ENCODE measurements around the gene OPN4. TPM values are rescaled to one million over a fixed set of nuclear protein-coding genes. Genes with fewer than 3 reads are reported as not detected.
"Not testable (repeated sequence)": the region's sequence is repeated elsewhere in the genome, so short reads cannot be mapped to it uniquely, and the experiment has no call there.

Gene OPN4, protein sequence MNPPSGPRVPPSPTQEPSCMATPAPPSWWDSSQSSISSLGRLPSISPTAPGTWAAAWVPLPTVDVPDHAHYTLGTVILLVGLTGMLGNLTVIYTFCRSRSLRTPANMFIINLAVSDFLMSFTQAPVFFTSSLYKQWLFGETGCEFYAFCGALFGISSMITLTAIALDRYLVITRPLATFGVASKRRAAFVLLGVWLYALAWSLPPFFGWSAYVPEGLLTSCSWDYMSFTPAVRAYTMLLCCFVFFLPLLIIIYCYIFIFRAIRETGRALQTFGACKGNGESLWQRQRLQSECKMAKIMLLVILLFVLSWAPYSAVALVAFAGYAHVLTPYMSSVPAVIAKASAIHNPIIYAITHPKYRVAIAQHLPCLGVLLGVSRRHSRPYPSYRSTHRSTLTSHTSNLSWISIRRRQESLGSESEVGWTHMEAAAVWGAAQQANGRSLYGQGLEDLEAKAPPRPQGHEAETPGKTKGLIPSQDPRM
- total RNA-seq (2014; rRNA removed; shearing (Covaris generic)) = not detected in 2 replicates

DNA sequence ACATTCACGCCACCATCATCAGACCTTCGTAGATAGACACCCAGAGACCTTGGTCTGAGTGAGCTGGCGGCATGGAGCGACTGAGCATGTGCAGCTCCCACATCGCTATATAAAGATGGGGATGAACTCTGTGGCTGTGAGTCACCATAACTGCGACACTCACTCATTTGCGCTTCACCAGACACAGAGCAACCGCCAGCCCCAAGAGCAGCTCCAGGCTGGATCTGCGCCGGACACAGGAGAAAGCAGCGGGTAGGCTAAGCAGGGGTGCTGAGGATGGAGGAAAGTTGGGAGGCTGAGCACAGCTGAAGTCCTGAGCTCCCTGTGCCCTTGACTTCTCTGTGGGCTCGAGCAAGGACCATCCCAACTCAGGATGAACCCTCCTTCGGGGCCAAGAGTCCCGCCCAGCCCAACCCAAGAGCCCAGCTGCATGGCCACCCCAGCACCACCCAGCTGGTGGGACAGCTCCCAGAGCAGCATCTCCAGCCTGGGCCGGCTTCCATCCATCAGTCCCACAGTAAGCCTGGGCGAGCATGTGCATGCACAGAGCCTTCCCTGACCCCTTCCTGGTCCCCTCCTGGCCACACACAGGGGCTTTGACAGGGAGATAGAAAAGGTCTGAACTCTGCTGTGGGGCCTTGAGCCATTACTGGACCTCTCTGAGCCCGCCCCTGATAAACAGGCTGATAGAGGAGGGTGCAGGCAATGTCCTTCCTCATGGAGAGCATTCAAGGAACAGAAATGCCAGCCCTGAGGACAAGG, at the start of gene OPN4:
OPN4 (plus strand) TSS at position 137 of the 762 bp plus-strand sequence; CDS start at position 374, 237 bp downstream.
- DNase-seq (ENCODE audit: low read depth) = peak; percentile 89

DNA sequence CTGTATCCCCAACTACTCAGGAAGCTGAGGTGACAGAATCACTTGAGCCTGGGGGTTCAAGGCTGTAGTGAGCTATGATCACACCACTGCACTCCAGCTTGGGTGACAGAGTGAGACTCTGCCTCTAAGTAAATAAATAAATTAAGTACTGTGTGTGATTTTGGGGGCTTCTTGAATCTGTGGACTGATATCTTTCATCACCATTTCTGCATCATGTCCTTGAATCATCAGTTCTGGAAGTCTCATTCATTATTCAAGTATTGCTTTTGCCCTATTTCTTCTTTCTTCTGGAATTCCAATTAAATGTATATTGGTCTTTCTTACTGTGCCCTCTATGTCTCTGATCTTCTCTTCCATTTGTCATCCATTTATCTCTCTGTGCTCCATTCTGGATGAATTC, 46.7 kb upstream of the OPN4 start:
- DNase-seq (ENCODE audit: low read depth) = no peak

DNA sequence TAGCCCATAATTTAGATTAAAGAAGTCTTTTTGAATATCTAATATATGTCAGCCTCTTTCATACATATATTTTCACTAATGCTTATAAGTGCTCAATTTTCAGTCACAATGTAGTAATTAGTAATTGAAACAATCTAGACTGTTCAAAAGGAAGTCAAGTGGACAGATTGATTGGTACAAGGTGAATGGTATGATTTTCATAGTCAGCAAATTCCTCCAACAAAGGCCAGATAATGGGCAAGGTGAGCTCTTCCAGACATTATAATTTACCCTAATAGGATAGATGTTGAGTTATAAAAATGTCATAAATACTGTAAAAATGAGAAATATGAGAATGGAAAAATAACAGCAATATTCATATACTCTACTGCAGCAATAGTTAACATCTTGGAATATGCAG, 44.4 kb upstream of the OPN4 start:
- no peak for DNase-seq (ENCODE audit: low read depth)

DNA sequence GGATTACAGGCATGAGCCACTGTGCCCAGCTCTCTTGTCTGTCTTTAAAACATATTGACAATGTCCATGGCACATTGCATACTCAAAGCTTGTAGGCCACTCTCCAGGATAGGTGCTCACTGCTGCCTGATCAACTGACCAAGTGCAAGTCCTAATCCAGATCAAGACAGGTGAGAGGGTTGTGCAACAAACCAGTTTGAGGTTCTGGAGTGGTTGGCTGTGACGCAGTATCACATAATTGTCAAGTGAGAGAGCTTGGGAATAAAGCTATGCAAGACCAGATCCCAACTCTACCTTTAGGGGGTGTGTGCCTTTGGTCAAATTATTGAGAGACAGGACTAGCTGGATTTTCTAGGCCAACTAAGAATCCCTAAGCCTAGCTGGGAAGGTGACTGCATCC, 43.0 kb upstream of the OPN4 start:
- DNase-seq (ENCODE audit: low read depth) = no peak

DNA sequence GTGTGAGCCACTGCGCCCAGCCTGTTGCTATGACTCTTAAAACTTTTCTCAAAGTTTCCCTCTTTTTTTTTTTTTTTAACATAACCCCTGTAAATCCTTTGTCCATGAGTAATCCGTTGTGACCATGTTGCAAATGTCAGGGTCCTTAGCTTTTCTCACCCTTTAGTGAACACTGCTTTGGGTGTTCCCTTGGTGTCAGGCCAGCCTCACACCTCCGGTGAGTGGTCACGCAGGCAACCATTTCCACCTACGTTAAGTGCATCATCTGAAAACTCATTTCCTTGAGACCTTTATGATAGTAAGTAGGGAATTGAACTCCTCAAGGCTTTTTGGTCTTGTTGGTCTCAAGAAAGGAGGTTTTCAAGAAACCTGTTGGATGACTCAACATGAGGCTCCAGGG, 41.3 kb upstream of the OPN4 start:
- no peak for DNase-seq (ENCODE audit: low read depth)

DNA sequence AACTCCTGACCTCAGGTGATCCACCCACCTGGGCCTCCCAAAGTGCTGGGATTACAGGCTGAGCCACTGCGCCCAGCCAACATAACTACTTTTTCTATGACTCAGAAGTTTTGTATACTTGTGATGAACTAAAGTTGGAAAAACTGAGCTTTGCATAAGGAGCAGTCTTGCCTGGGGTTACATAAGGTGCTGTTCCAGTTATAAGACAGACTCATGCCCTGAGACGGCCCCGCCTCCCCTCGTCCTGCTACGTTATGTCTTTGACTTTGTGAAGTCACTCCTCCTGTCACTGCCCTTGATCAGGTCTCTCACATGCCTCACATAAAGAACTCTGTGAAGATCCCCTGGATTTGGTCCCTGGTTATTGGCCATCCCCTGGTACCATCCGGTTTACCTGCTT, 40.4 kb upstream of the OPN4 start:
- DNase-seq (ENCODE audit: low read depth) = no peak

DNA sequence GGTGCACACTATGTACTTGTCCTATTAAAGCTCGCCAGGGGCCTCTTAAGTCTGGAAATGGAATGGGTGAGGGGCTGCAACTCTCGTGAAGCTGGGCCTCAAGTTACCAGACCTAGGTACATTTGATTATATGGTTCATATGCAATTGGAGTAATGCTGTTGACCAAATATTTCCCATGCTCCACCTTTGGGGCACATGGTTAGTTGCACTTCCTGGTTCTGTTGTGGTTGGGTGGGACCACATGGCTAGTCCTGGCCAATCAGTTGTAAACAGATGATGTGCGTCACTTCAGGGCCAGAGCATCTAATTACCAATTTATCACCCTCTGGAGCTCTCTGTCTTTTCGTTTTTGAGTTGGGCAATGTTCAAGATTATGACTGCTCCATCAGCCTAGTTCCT, 39.5 kb upstream of the OPN4 start:
- DNase-seq (ENCODE audit: low read depth) = no peak

DNA sequence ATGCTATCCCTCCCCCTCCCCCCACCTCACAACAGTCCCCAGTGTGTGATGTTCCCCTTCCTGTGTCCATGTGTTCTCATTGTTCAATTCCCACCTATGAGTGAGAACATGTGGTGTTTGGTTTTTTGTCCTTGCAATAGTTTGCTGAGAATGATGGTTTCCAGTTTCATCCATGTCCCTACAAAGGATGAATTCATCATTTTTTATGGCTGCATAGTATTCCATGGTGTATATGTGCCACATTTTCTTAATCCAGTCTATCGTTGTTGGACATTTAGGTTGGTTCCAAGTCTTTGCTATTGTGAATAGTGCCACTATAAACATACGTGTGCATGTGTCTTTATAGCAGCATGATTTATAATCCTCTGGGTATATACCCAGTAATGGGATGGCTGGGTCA, 37.1 kb upstream of the OPN4 start:
- not testable (repeated sequence) for DNase-seq (ENCODE audit: low read depth)

DNA sequence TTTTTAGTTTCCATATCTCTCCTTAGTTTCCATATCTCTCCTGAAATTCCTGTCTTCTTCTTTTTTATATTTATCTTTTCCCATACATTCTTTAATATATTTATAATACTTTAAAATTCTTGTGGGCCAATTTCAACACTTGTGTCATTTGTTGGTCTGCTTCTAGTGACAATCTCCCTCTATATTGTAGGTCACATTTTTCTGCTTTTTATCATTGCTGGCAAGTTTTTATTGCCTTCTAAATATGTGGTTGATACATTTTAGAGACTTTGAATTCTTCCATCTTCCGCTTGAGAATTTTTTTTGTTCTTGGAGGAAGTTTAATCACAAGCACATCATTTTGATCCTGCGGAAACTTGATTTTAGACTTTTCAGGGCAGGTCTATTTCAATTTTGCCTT, 26.0 kb upstream of the OPN4 start:
- DNase-seq (ENCODE audit: low read depth) = no peak

DNA sequence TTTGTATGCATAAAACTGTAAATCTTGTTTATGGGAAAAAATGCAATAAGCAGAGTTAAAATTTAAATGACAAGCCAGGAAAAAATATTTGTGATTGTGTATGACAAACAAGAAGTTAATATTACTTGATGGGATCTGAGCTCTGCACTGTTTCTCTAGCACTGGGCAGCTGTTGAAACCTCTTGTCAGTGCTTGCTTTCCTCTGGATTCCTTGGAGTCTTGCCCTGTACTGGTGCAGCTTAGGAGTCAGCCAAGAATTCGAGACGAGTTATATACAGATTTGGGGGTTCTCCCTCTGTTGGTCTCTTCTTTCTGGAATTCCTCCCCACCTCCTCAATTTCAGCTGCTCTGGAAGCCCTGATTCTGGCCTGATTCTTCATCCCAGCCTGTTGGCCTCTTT, 24.3 kb upstream of the OPN4 start:
- no peak for DNase-seq (ENCODE audit: low read depth)

DNA sequence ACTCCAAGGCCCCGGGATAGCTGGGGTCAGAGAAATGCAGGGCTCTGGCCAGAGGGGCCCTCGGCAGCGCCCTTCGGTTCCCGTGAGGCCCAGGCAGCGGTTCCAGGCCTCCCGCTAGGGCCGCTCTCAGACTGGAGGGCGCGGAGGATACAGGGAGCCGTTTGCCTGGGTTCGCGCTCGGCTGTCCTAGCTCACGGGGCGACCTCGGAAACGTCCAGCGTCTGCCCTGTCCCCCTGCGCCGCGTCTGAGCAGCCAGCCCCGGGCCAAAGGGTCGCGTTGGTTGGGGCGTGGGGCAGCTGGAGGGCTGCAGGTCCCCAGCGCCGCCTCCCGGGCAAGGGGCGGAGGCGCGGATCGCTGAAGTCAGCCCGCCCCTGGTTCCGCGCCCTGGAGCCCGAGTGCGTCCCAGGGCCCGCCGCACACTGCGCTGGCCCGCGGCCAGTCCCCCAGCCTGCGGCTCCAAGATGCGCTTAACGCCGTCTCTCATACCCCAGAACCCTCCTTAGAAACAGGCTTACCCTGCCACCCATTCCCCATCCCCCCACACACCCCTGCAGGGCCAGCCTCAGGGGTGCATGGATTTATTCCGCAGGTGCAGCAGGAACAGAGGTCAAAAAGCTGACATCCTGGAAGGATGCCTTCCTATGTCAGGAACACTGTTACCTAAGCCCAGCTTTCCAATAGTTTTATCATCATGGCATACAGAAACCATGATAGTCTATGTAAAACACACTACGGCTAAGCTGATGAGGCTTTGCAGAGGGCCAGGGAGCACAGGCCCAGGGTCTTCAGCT, 22.1 kb upstream of the OPN4 start:
- no peak for DNase-seq (ENCODE audit: low read depth)

DNA sequence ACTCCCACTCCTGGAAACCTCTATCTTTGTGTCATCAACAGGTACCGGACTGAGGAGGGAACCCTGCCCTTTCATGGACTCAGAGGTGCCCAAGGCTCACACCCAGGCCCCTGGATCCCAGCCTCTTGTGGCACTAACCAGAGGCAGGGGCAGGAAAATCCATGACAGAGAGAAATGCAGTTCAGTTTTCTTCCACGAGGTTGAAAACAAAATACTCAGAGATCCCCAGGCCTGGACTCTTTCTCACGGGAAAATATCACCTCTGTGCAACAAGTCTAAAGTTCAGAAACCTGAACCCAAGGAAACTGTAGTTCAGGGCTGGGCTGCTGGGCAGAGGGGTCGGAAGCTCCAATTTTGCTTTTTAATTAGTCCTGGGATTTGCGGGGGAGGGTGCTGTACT, 21.4 kb upstream of the OPN4 start:
- DNase-seq (ENCODE audit: low read depth) = no peak

DNA sequence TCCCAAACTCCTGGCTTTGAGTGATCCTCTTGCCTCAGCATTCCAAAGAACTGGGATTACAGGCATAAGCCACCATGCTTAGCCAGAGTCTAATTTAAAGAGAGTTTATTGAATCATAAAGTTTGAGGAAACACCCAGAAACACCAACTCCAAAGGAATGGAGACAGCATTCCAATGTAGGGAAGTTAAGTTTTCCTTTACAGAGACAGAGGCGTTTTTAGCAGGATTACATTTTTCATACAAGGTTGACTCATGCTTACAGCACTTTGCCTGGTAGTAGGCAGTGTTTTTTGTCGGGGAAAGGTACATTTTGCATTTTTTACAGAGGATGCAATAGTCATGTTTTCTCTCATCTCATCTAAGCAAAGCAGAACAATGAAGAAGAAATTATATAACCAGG, 18.9 kb upstream of the OPN4 start:
- DNase-seq (ENCODE audit: low read depth) = no peak

DNA sequence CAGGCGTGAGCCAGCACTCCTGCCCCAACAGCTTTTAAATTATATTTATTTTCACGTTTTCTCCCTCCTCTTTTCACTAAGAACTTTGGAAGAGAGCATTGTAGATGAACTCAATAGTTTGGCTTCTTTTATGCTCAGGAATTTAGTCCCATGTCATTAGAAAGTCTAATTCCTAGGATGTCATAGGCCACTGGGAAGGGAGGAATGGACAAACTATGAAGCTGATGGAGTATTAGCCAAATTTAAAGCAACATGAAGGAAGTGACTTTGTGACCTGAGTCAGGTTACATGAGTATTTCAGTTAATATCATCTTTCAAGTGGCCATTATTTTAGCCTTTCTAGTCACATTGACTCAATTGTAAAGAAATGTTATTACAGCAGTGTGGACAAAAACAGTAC, 18.0 kb upstream of the OPN4 start:
- DNase-seq (ENCODE audit: low read depth) = no peak

DNA sequence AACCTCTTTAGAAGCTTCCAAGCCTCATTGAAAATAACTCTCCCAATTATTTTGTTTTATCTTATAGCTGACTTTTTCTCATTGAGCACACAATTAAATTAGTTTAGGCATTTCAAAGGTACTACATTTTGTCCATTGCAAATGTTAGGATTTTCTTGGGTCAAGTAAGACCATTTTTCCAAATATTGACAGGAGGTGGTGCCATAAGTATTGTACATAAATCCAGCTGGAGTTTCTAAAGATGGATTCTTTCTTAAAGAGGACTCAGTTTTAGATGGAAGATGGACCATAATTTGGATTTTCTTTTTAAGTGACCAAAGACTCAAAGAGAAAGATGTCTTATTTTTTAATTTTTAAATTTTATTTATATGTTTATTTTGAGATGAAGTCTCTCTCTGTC, 12.3 kb upstream of the OPN4 start:
- DNase-seq (ENCODE audit: low read depth) = no peak

DNA sequence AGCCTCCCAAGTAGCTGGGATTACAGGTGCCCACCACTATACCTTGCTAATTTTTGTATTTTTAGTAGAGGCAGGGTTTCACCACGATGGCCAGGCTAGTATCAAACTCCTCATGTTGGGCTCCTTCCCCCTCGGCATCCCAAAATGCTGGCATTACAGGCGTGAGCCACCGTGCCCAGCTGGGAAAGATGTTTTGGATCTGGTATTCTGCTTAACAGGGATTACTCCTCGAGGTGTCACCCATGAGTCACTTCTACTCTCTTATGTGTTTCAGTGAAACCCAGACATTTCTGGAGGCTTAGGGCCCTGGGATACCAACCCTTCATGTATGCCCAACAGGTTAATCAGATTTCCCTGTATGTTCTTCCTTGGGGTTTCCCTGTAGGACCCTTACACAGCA, 11.8 kb upstream of the OPN4 start:
- peak; percentile 49 for DNase-seq (ENCODE audit: low read depth)

DNA sequence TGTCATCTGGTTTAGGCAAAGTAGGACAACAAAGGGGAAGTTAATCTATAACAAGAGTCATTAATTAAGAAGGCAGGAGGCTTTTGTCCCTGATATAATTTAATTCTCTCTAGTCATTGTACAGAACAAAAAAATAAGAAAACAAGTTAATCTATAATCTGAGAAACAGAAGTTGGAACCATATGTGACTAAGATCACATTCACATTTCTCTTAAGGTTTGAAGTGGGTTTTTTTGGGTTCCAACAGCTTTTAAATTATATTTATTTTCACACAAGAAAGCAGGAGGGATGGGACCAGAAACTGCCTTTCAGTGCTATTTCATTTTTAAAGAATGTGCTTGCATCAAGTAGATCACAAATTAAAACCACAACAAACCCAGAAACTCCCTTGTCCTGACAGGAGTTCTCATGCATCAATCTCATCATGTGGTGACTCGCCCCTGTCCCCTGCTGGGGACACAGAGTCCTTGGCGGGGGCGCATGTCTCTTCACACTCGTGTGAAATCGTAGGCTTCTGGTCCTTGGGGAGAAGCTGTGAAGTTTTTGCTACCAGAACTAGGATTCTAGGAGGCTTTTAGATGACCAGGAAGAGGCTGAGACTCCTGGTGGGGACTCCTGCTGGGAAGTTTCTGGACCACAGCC, 10.1 kb upstream of the OPN4 start:
- DNase-seq (ENCODE audit: low read depth) = no peak

DNA sequence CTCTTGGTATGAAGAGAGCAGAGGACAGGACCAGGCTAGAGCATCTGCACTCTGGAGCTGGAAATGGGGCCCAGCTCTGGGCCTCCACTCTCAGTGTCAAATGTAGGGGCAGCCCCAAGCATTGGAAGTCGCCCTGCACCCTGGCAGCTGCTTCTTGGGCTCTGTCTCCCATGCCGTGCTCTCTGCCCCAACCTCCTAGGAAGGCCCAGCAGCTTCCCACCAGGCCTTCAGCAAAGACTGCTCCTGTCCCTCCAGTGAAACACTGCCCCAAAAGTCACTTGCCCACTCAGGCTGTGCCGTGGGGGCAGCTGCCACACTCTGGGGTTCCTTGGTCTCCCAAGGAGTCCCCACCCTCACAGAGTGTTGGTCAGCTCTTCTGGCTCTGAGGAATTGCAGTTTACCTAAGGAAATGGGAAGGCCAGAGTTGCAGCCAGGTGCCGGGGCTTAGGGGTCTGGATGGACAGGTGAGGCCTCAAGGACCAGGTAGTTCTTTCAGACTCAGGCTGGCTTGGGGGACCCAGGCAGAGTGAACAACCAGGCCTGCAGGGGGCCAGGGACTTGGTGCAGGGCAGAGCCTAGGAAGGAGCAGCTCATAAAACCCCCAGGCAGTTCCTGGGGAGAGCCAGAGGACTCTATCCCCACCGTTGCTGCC, 9.4 kb upstream of the OPN4 start:
- DNase-seq (ENCODE audit: low read depth) = no peak

DNA sequence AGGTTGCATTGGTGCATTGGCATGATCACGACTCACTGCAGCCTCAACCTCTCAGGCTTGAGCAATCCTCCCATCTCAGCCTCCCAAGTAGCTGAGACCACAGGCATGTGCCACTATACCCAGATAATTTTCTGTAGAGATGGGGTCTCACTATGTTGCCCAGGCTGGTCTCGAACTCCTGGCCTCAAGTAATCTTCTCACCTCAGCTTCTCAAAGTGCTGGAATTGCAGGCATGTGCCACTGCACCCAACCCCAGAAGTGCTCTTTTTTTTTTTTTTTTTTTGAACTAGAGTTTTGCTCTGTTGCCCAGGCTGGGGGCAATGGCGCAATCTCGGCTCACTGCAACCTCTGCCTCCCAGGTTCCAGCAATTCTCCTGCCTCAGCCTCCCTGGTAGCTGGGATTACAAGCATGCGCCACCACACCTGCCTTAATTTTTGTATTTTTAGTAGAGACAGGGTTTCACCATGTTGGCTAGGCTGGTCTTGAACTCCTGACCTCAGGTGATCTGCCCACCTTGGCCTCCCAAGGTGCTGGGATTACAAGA, 8.7 kb upstream of the OPN4 start:
- DNase-seq (ENCODE audit: low read depth) = not testable (repeated sequence)

DNA sequence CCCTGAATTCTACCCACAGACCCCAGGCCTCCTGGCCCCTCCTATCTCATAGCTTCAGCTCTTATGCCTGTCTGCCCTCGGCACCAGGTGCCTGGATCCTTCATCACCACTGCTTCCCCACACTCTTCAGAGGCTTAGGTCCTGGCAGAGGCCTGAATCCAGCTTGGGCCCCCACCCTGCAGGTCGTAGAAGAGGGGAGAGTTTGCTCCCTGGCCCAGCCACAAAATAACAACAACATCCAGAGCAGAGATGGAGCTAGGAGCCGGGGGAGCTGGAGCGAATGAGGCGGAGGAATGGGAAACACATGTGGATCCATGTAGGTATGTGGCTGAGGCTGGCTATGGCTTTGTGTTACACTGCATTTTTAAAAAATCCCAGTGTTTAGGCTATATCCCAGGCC, 7.8 kb upstream of the OPN4 start:
- no peak for DNase-seq (ENCODE audit: low read depth)

DNA sequence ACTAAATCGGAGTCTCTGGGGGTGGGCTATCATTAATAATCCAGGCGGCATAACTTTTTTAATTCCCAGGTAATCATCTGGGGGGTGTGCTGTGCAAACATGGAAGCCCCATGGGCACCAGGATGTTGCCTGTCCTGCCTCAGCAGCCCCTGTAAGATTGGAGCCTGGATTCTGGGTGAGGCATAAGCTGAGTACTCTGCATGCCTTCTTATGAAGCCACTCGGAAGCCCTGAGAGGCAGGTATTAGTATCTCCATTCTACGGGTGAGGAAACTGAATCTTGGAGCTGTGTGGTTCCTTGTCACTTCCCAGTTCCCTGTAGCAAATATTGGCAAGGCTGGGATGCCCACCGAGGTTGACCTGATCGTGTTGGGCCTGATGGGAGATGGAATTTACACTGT, 7.4 kb upstream of the OPN4 start:
- DNase-seq (ENCODE audit: low read depth) = no peak
